ENCODE measurements around the gene LTF. TPM values are rescaled to one million over a fixed set of nuclear protein-coding genes. Genes with fewer than 3 reads are reported as not detected.

Gene LTF
- total RNA-seq, 2 experiments from 2014 or later: not detected

GRCh38 chr3:46412786-46413298 lies 51.9 kb downstream of the LTF start:
- Histone ChIP-seq H3K4me3 (ENCODE audit: low read depth, low read length, poor library complexity, severe bottlenecking) (no peak overlapping the region), H2AFZ (ENCODE audit: low read length) (peak overlapping the region; percentile 62; the same call in 1 of the 2 replicates)

DNA sequence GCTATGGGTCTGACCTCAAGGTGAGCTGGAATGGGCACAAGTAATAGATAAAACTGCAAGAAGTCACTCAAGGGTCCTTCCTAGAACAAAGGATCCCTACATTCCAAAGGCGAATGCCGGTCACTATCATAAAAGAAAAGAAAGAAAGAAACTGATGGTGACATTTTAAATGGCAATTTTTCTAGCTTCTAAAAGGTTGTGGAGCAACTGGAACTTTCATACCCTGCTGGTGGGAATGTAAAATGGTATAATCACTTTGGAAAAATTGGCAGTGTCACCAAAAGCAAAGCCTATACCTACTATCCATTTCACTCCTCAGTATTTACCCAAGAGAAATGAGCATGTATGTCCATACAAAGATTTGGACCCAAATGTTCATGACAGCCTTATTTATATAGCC lies 53.4 kb downstream of the LTF start:
- BruUV-seq (replicated peaks): no TSS peak
- H3K4me2 ChIP-seq (ENCODE audit: low read length): no peak overlapping the region
- CTCF ChIA-PET (ENCODE audit: unreplicated experiment): no interaction called here
- TF ChIP-seq CTCF (conservative IDR thresholded peaks at IDR 0.05; ENCODE audit: low read length): no peak
- TF ChIP-seq EZH2phosphoT487 (IDR thresholded peaks at IDR 0.05; ENCODE audit: borderline replicate concordance, low read depth, low read length): no peak
- H3K79me2 ChIP-seq (ENCODE audit: insufficient read depth, low read depth, low read length): no peaks in the 10 kb centered on the region
- no peaks in the 10 kb centered on the region for H3K9me2 ChIP-seq (ENCODE audit: insufficient read depth, low read length)
- no peaks in the 10 kb centered on the region for H4K20me1 ChIP-seq (ENCODE audit: insufficient read depth, low read length)
- no peaks in the 10 kb centered on the region for H3K9me3 ChIP-seq (ENCODE audit: low read length)
- intact Hi-C loops (cut with micrococcal nuclease; ENCODE audit: unreplicated experiment): no loop called here
- H3K4me3 ChIP-seq (ENCODE audit: low read depth, low read length, poor library complexity, severe bottlenecking): no peak overlapping the region
- H2AFZ ChIP-seq (ENCODE audit: low read length): no peak overlapping the region
- no peak overlapping the region for H3K27ac ChIP-seq (ENCODE audit: low read depth, low read length, poor library complexity, severe bottlenecking)
- H3K36me3 ChIP-seq (ENCODE audit: insufficient read depth, low read length): no peaks in the 10 kb centered on the region
- POLR2A ChIA-PET: no interaction called here
- no peak for DNase-seq (ENCODE audit: low spot score)
- peaks cover 49% of the 10 kb centered on the region for H3K4me1 ChIP-seq (ENCODE audit: insufficient read depth, low read length, poor library complexity, severe bottlenecking)

More at GRCh38 chr3:46412786-46413298, 51.9 kb downstream of the LTF start:
- CTCF ChIA-PET (ENCODE audit: unreplicated experiment): no interaction called here
- H3K9me2 ChIP-seq (ENCODE audit: insufficient read depth, low read length): no peaks in the 10 kb centered on the region
- no peak overlapping the region for H3K4me2 ChIP-seq (ENCODE audit: low read length)
- H3K27ac ChIP-seq (ENCODE audit: low read depth, low read length, poor library complexity, severe bottlenecking): no peak overlapping the region
- no peaks in the 10 kb centered on the region for H3K9me3 ChIP-seq (ENCODE audit: low read length)
- H3K4me1 ChIP-seq (ENCODE audit: insufficient read depth, low read length, poor library complexity, severe bottlenecking): peaks cover 44% of the 10 kb centered on the region
- POLR2A ChIA-PET: no interaction called here
- no peak for DNase-seq (ENCODE audit: low spot score)
- no peaks in the 10 kb centered on the region for H3K36me3 ChIP-seq (ENCODE audit: insufficient read depth, low read length)
- H3K79me2 ChIP-seq (ENCODE audit: insufficient read depth, low read depth, low read length): no peaks in the 10 kb centered on the region
- intact Hi-C loops (cut with micrococcal nuclease; ENCODE audit: unreplicated experiment): no loop called here
- no peaks in the 10 kb centered on the region for H4K20me1 ChIP-seq (ENCODE audit: insufficient read depth, low read length)
- no TSS peak for BruUV-seq (replicated peaks)
- no peak for TF ChIP-seq EZH2phosphoT487 (IDR thresholded peaks at IDR 0.05; ENCODE audit: borderline replicate concordance, low read depth, low read length)
- no peak for TF ChIP-seq CTCF (conservative IDR thresholded peaks at IDR 0.05; ENCODE audit: low read length)

DNA sequence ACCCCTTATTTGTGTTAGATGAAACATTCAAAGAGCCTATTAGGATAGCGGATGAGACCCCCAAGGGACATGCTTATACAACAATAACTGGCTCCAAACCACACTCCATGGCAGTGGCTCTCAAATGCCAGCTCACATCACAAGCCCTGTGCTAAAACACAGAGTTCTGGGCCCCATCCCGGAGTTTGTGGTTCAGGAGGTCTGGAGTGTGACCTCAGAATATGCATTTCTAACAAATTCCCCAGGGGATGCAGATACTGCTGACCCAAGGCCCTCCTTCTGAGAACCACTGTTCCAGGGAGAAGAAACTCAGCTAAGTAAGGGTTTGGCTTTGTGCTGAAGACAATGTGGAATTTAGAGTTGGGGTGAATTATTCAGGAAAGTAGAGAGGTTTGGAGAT lies 54.0 kb downstream of the LTF start:
- TF ChIP-seq CTCF (conservative IDR thresholded peaks at IDR 0.05; ENCODE audit: low read length) (no peak), EZH2phosphoT487 (IDR thresholded peaks at IDR 0.05; ENCODE audit: borderline replicate concordance, low read depth, low read length) (no peak)
- H3K4me3 ChIP-seq (ENCODE audit: low read depth, low read length, poor library complexity, severe bottlenecking): no peak overlapping the region
- CTCF ChIA-PET (ENCODE audit: unreplicated experiment): no interaction called here
- no peak overlapping the region for H3K4me2 ChIP-seq (ENCODE audit: low read length)
- no peaks in the 10 kb centered on the region for H3K9me2 ChIP-seq (ENCODE audit: insufficient read depth, low read length)
- no peaks in the 10 kb centered on the region for H3K9me3 ChIP-seq (ENCODE audit: low read length)
- peaks cover 46% of the 10 kb centered on the region for H3K4me1 ChIP-seq (ENCODE audit: insufficient read depth, low read length, poor library complexity, severe bottlenecking)
- H2AFZ ChIP-seq (ENCODE audit: low read length): no peak overlapping the region
- intact Hi-C loops (cut with micrococcal nuclease; ENCODE audit: unreplicated experiment): no loop called here
- no peak overlapping the region for H3K27ac ChIP-seq (ENCODE audit: low read depth, low read length, poor library complexity, severe bottlenecking)
- H3K79me2 ChIP-seq (ENCODE audit: insufficient read depth, low read depth, low read length): no peaks in the 10 kb centered on the region
- no peaks in the 10 kb centered on the region for H4K20me1 ChIP-seq (ENCODE audit: insufficient read depth, low read length)
- DNase-seq (ENCODE audit: low spot score): no peak
- no peaks in the 10 kb centered on the region for H3K36me3 ChIP-seq (ENCODE audit: insufficient read depth, low read length)
- BruUV-seq (replicated peaks): no TSS peak
- POLR2A ChIA-PET: no interaction called here
